Measurements from ENCODE around the gene ECEL1.
"Not testable (repeated sequence)": the region's sequence is repeated elsewhere in the genome, so short reads cannot be mapped to it uniquely, and the experiment has no call there.

Gene ECEL1, protein sequence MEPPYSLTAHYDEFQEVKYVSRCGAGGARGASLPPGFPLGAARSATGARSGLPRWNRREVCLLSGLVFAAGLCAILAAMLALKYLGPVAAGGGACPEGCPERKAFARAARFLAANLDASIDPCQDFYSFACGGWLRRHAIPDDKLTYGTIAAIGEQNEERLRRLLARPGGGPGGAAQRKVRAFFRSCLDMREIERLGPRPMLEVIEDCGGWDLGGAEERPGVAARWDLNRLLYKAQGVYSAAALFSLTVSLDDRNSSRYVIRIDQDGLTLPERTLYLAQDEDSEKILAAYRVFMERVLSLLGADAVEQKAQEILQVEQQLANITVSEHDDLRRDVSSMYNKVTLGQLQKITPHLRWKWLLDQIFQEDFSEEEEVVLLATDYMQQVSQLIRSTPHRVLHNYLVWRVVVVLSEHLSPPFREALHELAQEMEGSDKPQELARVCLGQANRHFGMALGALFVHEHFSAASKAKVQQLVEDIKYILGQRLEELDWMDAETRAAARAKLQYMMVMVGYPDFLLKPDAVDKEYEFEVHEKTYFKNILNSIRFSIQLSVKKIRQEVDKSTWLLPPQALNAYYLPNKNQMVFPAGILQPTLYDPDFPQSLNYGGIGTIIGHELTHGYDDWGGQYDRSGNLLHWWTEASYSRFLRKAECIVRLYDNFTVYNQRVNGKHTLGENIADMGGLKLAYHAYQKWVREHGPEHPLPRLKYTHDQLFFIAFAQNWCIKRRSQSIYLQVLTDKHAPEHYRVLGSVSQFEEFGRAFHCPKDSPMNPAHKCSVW

DNA sequence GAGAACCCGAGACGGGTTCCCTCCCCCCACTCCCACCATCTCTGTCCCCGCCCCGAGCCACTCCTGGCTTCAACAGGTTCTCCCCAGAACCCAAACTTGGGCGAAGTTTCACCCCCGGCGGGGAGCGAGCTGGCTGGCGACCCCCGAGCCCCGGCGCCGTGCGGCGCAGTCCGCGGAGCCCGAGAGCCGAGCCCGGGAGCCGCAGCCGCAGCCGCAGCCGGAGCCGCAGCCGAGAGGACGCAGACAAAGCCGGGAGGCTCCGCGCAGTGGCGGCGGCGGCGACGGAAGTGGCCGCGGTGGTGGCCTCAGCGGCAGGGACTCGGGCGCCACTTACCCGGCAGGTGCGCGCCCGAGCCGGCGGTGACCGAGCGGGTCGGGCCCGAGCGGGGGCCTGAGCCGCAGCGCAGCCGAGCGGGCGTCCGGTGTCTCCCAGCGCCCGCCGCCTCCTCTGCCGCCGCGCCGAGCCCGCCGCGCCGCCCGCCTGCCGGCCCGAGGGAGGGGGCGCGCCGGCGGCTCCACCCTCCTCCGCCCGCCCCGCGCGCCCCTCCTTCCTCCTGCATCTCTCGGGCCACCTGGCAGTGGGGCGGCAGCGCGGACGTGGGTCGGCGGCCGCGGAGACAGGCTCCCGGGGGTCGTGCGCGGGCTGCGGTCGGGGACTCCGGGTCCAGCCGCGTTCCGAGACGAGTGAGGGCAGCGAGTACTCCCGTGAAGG is at the start of gene ECEL1:
ECEL1 (minus strand) TSS at position 450 of the 712 bp plus-strand sequence. CDS start 1,181 bp downstream, outside the sequence.
- no peak for DNase-seq

- no peak for DNase-seq
These were observed 49.4 kb upstream of the ECEL1 start for GRCh38 chr2:232537079-232537478.

DNA sequence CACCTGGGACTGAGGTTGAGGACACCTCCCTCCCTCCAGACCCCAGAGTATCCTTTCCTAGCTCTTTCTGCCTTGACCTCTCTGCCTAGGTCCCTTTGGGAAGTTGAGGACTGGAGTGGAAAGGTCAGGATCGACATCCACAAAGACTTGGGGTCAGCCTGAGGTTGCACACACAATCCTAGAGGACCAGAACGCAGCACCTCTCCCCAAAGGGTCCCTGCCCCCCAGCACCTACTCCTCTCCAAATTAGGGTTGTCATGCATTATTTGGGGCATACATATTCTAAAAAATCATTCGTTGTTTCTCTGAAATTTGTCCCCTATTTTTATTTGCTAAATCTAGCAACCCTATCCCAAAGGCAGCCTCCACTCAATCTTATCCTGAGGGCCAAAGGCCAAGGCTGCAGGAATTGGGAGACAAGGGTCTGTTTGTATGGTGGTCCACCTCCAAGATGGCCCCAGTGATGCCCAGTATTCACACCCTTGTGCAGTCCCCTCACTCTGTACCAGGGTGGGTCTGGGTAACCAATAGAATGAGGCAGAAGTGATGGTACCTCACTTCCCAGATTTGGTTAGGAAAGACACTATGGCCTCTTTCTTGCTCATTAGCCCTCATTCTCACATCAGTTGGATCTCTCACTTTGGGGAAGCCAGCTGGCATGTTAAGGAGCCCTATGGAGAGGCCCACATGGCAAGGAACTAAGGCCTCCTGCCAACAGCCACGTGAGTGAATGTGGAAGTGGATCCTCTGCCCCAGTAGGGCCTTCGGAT is 48.3 kb upstream of the ECEL1 start:
- no peak for DNase-seq

GRCh38 chr2:232534940-232535651 is 47.5 kb upstream of the ECEL1 start:
- DNase-seq, result no peak

DNA sequence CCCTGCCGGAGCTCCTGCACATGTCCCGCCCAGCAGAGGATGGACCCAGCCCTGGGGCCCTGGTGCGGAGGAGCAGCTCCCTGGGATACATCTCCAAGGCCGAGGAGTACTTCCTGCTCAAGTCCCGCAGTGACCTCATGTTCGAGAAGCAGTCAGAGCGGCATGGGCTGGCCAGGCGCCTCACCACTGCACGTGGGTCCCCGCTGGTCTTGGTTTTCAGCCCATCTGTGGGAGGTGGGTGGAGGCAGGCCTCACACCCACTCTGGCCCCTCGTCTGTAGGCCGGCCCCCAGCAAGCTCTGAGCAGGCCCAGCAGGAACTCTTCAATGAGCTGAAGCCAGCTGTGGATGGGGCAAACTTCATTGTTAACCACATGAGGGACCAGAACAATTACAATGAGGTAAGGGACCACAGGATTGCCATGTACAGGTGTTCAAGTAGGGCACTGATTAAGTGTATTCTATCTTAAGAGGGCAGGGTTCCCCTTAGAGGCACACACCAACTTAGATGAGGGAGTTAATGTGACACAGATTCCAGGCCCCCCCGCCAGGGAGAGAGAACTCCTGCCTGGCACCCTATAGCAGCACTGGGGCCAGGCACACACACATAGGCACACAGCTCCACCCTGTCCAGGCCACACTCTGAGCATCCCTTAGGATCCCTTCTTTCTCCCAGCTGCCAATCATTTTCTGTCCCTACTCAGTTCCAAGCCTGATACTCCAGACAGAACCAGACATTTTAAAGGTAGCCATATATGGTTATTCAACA is 46.5 kb upstream of the ECEL1 start:
- no peak for DNase-seq

DNA sequence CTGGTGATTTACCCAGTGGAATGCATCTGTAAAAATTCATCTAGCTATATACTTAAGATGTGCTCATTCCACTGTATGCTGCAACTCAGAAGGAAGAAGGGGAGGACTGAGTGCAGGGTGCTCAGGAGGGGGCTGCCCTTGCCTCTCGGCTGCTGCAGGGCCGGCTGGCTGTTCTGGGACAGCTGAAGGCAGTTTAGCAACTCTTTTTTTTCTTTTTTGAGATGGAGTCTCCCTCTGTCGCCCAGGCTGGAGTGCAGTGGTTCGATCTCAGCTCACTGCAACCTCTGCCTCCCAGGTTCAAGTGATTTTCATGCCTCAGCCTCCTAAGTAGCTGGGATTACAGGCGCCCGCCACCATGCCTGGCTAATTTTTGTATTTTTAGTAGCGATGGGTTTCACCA is 45.2 kb upstream of the ECEL1 start:
- not testable (repeated sequence) for DNase-seq

GRCh38 chr2:232532419-232532818 is 44.8 kb upstream of the ECEL1 start:
- no peak for DNase-seq

- DNase-seq, result no peak
These were observed 43.1 kb upstream of the ECEL1 start for GRCh38 chr2:232530626-232531260.

DNA sequence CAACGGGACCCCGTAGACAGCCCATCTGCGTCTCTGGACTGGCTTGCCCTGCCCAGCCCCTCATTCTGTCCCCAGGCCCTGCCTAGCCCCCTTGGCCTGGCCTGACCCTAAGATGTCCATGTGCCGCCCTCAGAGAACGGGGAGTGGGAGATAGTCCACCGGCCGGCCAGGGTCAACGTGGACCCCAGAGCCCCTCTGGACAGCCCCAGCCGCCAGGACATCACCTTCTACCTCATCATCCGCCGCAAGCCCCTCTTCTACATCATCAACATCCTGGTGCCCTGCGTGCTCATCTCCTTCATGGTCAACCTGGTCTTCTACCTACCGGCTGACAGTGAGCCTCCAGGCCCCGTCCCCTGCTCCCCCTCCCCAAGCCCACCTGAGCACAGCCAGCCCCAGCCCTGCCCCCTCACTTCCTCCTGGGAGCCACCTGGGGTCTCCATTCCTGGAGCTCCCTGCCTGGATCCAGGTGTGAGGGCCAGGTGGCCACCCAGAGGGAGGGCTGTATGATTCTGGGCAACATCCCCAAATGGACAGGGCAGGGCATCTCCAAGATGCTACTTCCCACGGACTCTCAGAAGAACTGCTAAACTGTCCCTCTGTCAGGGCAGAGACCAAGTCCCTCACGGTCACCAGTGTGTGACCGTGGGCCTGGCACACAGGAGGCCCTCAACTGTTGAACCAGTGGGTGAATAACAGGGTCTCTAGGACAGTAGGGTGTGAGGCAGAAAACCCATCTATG is 42.3 kb upstream of the ECEL1 start:
- DNase-seq, result no peak

GRCh38 chr2:232528746-232529460 is 41.3 kb upstream of the ECEL1 start:
- no peak for DNase-seq

- DNase-seq, result no peak
These were observed 40.4 kb upstream of the ECEL1 start for GRCh38 chr2:232527905-232528470.

DNA sequence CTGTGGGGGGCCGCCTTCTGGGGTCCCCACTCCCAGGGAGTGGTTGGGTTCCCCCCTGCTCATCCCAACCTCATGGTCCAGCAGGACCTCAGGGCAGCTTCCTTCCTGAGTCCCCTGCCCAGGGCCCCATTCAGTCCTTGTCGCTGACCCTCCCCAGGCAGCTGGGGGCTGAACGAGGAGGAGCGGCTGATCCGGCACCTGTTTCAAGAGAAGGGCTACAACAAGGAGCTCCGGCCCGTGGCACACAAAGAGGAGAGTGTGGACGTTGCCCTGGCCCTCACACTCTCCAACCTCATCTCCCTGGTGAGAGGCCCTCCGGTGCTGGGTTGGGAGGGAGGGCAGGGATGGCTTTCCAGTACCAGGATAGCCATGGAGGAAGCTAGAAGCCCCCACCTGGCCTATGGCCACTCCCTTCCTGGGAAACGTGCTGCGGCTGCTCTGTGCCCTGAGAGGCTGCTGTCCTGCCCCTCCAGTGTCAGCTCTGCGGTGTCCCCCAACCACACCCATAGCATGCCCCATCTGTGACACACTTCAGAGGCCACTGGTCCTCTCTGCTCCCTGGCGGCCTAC is 38.8 kb upstream of the ECEL1 start:
- no peak for DNase-seq

GRCh38 chr2:232525791-232526371 is 38.2 kb upstream of the ECEL1 start, which contains the start of gene CHRND:
Gene CHRND (plus strand): TSS chr2:232526160. CDS start chr2:232526216, 56 bp downstream.
- no peak for DNase-seq

- no peak for DNase-seq
These were observed 37.6 kb upstream of the ECEL1 start for GRCh38 chr2:232525199-232525598.

GRCh38 chr2:232524771-232525170 is 37.1 kb upstream of the ECEL1 start:
- no peak for DNase-seq

DNA sequence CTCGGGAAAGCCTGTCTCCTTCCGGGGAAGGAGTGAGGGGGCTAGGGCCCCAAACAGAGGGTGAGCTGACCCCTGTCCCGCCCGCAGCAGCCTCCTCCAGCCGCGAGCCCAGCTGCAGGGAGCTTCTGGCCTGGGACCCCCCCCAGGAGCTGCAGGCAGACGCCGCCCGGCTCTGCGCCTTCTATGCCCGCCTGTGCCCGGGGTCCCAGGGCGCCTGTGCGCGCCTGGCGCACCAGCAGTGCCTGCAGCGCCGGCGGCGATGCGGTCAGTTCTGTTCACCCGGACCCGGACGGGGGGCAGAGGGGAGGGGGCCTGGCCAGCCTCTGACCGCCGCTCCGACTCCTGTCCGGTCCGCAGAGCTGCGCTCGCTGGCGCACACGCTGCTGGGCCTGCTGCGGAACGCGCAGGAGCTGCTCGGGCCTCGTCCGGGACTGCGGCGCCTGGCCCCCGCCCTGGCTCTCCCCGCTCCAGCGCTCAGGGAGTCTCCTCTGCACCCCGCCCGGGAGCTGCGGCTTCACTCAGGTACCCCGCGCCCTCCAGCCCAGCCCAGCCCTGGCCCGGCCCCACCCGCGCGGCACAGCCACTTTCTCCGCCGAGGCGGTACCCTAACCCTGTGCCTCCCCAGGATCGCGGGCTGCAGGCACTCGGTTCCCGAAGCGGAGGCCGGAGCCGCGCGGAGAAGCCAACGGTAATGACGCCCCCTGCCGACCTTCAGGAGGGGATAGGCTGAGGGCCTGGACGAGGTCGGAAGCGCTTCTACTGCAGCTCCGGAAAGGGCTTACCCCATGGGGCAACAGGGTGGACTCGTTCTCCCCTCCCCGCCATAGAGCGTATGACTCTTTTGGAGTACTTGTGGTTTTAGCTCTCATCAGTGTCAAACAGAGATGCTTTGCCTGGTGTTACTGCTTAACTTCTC is 36.3 kb upstream of the ECEL1 start:
- peak; percentile 55 for DNase-seq

GRCh38 chr2:232523402-232523681 is 35.7 kb upstream of the ECEL1 start:
- no peak for DNase-seq

Data from activated CD4-positive, alpha-beta T cell treated with anti-CD3 and anti-CD28 coated beads, Interleukin-2, Interleukin-6, amounts not matched to agents 100 ng/mL and 50 ng/mL, durations not matched to agents 16 hours and 8 hours (primary cell).